ENCODE measurements around the gene SEMA4C.

SEMA4C gene

DNA sequence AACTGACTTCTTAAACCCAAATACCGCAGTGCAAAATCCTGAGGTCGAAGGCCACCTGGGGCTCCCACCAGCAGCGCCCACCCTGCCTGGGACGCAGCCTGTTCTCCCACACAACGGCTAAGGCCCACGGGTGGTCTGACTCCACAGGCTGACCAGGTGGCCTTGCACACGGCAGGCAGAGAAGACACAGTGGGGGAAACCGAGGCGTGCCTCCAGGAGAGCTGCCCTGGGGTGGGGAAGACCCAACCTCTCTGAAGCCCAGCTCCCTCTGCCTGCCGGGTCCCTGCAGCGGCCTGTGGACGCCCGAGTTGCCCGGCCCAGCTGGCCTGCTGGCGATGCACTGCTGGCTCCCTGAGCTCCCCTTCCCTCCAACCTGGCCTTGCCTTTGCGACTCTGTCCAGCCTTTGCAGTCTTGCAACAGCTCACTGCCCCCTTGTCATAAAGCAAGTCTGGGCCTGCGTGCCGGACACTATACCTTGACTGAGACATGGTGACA, 9.7 kb upstream of the SEMA4C start:
- DNase-seq: no peak

DNA sequence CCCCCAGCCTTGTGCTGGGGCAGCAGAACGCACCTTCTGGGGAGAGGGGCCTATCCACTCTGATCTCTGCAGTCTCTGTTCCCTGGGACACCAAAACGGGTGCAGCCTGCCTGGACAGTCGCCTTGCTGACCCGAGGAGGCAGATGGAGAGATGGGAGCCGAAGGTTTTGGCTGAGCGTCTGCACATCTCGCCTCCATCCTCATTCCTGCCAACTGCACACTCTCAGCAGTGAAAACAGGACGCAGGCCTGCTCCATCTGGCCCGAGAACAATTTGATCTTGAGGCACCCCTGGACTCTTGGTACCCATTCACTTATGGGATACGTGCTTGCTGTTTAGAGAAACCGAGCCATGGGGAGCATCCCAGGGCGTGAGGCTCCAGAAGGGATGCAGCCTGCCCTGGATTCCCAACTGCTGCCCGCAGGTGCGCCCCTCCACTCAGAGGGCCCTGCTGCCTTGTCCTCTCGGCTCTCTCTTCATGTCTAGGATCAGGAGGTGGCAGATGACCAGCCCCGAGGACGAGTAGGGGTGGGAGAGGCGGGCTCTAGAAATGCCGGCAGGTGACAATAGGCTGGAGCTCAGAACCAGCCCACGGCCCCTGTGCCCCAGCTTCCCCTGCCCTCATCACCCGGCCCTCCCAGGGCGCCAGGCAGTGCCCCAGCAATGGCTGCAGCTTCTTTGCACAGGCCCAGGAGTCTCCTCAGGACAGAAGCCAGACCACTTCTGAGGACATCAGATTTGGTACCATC, 9.1 kb upstream of the SEMA4C start:
- no peak for DNase-seq

DNA sequence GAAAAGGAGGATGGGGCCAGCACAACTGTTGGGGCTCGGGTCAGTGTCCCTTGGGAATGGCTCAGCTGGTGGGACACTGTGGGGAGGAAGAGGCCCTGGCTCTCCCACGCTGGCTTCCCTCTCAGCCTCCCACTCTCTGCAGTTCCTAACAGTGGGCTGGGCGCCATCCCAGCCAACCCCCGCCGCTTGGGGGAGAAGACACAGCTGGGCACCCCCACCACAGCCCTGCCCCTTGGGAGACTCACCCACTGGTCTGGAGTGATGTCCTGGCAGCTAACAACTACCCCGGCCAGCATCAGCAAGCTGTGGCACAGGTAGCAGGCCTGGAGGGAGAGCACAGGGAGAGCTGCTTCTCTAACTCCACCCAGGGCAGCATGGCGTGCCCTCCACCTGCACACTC, 8.3 kb upstream of the SEMA4C start:
- no peak for DNase-seq

DNA sequence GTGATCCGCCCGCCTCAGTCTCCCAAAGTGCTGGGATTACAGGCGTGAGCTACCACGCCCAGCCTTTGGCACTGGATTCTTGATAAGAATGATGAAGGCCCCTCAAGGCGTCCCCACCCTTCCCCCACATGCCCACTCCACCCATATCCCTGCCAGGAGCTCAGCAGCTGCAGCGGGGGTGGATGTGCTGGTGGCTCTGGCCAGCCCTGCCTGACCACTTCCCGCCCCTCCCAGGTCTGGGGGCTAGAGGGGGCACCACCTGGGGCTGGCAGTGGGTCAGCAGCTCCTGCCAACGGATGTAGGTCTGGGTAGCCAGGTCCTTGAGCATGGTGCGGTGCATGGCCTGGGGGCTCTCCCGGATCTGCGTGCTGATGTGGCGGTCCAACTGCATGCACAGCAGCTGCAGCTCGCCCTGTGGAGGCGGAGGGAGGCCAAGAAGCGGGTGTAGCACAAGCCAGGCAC, 7.8 kb upstream of the SEMA4C start:
- DNase-seq: no peak

DNA sequence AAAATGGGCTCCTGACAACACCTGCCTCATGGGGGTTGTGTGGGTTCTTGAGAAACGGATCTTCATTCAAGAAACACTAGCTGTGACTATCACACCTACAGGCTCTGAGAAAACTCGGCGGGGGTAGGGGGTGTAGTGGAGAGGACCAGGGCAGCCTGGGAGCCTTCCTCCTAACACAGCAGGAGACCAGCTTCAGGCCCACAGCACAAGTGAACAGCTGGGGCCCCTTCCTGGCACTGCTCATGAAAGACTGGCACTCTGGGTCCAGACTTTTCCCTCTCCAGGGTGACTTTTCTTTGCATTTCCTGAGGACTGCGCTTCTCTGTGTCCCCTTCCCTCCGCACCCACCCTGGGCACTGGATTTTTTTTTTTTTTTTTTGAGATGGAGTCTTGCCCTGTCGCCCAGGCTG, 7.2 kb upstream of the SEMA4C start:
- DNase-seq: no peak

DNA sequence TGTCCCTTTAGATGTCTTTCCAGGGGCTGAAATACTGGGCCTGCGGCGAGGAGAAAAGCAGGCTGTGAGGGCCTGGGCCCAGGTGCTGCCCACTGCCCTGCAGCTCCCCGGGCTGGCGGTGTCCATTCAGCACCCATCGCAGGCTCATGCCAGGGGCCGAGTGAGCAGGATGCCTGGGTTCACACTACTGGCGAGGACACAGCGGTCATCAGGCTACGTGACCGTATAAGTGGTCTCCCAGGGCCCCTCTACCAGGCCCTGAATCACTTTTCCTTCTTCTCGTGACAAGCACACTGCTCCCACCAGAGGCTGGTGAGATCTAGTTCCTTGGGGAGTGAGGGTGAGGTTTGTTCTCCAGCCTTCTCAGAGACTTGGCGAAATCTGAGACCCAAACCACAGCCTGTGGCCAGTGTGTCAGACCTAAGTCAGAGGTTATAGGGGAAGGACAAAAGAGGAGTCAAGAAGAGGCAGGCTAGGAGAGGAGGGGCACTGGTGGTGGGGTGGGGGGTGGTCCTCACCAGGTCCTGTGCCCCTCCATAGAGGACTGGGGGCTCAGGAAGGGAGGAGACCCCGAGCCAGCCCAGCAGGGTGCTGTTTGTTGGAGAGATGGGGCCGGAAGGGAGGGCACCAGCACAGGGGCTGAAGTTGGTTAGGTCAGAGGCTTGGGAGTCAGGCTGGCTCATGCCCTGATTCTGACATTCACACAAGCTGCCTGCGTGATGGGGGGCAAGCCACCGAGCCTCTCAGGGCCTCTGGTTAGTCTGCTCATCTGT, 6.6 kb upstream of the SEMA4C start:
- no peak for DNase-seq

DNA sequence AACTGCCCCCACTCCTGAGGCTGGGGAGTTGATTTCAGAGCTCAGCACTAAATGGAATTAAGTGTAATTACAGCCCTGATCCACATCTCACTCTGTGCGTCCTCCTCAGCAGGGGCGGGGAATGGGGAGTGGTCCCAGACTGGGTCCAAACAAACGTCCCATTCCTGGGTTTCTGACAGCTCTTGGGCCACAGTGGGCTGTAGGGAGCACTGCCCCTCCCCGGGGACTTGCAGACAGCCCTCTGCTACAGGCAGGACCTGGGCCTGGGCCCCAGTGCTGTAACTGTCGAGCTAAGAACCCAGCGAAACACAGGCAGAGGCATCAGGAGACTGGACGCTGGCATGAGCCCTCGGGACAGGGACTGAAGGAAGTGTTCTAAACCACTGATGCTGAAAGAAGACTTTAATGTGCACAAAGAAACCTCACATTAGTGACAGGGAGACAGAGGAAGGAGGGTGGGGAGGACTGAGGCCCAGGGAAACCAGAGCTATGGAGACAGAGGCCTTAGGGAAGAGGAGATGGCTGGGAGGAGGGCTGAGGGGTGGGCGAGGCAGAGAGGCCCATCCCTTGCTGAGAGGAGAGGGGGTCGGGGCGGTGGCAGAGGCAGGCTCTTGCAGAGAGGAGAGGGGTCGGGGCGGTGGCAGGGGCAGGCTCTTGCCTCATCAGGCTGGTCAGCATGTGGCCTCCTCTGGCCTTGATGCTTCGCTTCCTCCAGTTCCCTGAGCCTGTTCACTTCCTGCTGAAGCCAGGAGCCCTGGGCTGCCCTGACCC, 5.8 kb upstream of the SEMA4C start:
- no peak for DNase-seq

DNA sequence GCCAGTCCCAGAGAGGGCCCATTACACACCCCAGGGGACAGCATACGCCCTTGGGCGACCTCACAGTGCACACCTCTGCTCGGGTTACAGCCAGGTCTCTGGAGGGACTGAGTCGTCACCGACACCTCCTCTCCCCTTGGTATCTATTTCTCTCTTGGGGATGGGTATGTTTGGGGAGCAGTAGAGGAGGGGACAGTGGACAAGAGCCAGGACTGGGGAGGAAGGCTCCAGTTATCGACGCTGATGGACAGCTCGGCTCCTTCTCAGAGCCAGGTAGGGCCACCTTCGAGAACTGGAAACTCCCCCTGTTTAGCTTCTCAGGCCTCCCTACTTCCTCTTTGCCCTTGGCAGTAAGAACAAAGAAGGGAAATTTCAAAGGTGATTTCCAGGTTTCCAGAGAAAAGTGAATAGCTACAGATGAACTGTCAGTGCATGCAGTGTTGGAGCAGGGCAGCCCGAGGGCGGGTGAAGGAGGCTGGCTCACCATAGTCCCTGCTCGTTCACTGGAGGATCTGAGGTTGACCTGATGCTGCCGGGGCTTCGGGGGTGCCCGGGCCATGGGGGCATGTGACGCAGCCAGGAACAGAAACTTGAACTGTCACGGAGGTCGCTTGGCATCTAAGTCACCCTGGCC, 4.4 kb upstream of the SEMA4C start:
- no peak for DNase-seq

DNA sequence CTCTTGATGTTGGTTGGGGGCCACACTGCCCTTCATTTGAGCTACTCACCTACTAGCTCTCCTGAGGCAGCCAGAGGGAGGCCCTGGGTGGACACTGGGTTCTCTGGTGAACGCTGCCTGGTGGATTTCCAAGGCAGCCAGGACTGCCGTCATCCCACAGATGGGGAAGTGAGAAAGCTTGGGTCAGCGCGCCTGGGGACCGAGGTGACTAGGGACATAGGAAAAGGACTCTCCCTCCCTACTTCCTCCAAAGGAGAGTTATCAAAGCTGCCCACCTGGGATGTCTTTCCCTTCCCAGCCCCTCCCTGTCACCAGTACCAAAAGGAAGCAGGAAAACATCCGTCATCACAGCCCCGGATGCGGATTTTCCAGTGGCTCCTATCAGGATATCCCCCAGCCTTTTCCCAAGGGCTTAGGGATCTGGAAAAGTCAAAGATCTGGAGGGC, 3.8 kb upstream of the SEMA4C start:
- no peak for DNase-seq

DNA sequence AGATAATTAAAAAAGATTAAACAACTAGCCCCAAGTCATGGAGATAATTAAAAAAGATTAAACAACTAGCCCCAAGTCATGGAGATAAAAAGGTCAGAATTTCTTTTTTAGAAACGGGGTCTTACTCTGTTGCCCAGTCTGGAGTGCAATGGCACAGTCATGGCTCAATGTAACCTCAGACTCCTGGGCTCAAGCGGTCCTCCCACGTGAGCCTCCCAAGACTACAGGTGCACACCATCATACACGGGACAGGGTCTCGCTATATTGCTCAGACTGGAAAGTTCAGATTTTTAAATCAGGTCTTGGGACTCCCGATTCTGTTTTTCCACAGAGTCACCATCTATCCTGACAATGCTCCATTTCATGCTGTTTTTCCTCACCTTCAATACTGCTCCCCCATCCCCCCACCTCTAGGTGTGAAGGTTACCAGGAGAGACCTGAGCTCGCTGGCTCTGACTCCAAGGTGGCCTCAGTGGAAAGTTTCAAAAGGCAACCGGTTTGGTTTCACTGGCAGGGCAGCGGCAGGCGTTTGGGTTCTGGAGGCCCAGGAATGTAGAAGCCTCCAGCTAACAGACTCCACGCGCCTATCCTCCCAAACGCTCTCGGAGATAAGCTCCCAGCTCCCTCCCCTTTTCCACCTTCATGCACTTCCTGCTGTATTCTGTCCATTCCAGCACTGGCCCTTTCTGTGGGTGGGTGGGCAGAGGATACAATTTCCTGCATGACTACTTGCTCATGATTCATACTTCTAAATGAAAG, 2.9 kb upstream of the SEMA4C start:
- DNase-seq: no peak

DNA sequence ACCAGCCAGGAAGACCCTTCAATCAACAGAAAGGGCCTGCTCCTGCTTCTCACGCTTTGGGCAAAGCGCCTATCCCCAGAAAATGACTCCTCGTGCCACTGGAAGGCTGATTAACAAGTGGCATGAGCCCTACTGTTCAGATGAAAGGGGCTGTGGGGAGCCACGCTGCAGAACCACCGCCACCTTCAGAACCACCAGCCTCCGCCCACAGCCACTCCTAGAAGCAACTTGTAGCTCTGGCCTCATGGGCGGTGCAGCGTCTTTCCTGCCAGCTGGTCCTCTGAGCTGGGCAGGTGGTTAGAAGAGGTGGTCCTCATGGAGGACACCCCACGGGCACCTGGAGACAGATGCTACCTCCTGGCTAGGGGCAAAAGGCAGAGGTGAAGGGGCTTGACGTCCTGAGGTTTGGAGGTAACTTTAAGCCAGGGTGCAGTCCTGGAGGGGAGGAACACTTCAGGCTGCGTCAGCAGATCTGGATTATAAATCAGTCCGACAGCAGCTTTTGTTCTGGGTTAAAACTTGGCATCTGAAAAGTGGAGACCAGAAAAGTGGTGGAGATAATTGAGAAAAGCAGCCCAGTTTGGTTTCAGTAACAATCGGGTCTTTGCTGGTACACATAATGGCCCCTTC, 861 bp upstream of the SEMA4C start:
- DNase-seq: peak; percentile 27

DNA sequence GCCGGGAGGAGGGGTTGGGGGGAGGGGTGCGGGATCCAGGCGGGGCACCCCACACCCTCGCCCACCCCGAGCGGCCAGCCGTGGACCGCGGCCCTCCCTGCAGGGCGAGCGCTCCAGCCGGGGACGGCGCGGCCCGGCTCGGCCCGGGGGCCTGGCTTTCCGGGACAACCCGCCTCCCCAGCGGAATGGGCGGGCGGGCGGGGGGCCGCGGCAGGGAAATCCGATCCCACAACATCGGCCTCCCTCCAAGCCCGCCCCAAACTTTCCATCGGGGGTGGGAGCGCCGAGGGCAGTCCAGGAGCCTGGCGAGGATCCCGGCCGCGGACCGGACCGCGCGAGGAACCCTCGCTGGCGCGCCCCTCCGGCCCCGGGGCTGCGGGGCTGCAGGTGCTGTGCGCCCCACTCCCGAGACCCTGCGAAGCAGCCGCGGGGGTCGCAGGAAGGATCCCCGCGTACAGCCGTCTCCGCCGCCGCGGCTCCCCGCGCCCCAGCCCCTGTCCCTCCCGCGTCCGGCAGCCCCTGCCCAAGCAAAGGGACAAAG, 529 bp downstream of the SEMA4C start:
- no peak for DNase-seq

DNA sequence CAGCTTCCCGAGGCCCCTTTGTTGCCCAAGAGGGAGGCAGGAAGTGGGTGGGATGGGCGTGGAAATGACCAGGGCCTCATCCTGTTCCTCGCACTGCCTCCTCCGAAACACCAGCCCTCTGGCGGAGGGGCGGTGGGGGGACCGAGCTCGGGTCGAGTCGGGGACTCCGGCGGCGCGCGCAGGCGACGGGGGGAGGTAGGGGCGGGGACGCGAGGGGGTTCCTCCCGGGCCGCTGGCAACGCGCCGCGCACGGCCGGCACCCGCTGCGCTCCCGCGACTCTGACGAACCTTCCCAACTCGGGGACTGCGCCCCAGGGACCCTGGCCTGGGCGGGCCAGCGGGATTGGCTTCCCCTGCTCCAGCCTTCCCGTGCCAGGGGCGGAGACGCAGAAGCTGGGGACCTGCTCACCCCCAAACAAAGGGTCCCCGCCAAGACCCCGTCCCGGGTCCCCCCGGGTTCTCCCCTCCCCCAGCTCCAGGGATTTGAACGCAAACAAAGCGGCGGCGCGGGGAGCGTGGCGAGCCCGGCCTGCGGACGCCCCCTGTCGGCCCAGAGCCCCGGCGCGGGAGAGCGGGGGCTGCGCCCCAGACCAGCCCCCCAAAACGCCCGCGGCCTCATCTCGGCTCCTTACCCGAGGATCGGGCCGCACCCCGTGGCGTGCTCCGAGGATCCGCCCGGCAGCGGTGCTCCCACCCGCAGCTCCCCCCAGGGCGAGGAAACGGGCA, 1.2 kb downstream of the SEMA4C start:
- DNase-seq: peak; percentile 64

DNA sequence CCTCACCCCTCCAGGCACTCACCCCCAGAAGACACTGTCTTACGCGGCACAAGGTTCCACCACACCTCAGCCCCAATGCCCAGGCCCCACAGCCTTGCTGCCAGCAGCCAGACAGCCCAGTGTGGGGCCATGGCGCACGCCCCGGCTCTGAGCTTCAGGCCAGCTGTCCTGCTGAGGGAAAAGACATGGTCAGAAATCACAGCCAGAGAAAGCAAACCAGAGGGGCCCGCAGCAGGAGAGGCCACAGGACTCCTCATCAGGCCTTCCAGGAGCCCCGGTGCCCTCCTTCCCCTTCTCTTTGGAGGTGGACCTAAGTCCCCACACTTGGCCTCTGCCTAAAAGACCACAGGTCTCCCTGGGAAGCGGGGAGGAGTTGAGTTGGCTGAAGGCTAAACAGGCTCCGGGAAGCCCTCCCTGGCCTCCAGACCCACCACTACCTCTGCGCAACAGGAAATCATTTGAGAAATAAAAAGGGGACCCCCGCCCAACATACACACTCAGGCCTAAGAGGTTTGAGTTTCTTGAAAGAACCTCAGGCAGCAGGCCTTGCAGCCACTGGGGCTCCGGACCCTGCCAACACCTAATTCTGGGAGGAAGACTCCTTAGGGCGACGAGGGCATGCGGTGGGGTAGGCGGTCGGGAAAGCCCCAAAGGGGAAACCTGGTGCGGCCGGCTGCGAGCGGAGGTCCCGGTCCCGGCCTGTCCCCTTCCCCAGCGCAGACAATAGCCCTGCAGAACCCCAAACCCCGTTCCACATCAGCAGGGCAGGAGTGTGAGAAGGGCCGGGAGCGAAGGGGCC, 1.9 kb downstream of the SEMA4C start:
- no peak for DNase-seq

DNA sequence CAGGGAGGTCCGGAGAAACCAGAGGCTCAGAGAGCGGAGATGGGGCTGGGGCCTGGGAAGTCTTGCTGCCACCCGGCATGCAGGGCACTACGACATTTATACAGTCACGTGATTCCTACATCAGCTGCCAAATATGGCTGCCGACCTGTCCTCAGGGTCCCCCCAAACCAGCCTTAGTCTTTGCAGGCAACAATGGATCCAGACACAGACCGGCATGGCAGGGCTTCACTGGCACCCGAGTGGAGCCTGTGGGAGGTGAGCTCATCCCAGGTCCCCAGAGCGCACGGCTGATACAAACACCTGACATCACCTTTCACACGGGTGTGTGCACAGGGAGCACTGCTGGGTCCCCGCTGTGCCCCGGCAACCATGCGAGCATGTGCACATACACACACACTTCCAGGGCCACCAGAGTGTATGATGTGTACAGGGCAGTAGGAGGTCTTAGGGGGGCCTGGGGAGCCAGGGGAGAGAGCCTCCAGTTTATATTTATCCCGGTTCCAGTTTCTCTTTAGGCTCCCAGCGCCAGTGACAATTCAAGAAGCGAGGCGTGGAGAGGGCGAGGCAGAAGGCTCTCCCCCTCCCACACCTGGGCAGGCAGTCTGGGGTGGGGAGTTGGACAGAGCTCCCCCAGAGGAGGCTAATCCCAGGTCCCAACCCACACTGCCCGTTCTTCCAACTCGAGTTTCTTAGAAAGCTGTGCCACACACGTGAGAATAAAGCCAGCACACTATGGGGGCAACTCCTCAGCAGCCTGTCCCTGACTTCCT, 2.7 kb downstream of the SEMA4C start:
- no peak for DNase-seq

DNA sequence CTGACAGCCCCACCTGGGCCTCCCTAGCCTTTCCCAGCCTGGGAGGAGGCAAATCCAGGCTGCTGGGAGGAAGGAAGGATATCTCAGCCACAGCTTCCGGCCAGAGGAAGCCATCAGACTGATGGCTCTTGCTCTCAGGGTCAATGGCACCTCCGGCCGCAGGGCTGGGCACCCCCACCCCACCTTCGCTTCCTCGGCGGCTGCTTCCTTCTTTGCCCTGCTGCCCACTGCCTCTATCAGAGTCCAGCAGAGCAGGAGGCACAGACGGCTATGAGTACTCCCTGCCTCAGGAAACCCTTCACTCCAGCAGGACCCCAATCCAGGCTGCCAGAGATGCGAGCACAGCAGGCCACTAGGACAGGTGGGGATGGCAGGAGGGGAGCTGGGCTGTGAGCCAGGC, 3.3 kb downstream of the SEMA4C start:
- DNase-seq: no peak

DNA sequence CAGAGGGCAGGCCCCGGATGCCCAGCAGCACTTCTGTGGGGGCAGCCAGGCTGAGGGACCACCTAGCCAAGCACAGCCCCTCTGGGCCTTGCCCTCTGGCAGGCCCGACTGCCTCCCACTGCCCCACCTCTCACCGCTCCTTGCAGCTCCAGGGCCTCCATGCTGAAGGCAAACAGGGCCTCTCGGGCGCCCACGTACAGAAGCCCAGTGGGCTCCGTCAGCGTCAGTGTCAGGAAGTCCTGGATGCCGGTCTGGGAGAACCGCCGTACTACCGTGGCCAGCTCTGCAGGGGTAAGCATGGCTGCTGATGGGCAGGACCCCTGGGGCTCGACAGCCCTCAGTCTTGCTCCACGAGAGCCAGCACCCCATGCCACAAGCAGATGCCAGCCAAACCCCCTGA, 3.7 kb downstream of the SEMA4C start:
- DNase-seq: no peak

DNA sequence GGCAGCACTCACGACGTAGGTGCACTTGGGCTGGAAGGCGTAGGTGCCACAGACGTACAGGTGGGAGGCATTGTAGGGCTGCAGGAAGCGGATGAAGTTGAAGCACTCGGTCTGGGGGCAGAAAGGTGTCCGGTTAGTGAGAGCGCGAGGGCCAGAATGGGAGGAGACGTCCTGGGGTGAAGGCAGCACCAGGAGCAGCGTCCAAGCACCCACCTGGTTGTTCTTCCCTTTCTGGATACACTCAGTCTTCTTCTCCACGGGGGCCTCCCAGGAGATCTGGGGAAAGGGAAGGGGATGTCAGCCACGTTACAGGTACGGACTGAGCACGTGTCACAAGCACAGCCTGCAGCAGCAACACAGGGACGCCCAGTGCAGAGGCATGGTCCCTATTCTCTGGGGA, 4.2 kb downstream of the SEMA4C start:
- no peak for DNase-seq
